Stimulated activated CD8-positive, alpha-beta memory T cell treated with anti-CD3 and anti-CD28 coated beads, Interleukin-15, amount 100 ng/mL, for 48 hours (primary cell): Measurements from ENCODE around the gene ZNF609.
A peak's percentile ranks its signal among the peaks of the same experiment; 100 is the strongest.

ENCODE experiments used
- DNase-seq, 2 donors: peaks; one replicate each; pipeline ENCODE4 v3.0.0-alpha.2; 2020; ENCODE audit warnings: low read depth in 2 of 2

The ZNF609 gene, protein sequence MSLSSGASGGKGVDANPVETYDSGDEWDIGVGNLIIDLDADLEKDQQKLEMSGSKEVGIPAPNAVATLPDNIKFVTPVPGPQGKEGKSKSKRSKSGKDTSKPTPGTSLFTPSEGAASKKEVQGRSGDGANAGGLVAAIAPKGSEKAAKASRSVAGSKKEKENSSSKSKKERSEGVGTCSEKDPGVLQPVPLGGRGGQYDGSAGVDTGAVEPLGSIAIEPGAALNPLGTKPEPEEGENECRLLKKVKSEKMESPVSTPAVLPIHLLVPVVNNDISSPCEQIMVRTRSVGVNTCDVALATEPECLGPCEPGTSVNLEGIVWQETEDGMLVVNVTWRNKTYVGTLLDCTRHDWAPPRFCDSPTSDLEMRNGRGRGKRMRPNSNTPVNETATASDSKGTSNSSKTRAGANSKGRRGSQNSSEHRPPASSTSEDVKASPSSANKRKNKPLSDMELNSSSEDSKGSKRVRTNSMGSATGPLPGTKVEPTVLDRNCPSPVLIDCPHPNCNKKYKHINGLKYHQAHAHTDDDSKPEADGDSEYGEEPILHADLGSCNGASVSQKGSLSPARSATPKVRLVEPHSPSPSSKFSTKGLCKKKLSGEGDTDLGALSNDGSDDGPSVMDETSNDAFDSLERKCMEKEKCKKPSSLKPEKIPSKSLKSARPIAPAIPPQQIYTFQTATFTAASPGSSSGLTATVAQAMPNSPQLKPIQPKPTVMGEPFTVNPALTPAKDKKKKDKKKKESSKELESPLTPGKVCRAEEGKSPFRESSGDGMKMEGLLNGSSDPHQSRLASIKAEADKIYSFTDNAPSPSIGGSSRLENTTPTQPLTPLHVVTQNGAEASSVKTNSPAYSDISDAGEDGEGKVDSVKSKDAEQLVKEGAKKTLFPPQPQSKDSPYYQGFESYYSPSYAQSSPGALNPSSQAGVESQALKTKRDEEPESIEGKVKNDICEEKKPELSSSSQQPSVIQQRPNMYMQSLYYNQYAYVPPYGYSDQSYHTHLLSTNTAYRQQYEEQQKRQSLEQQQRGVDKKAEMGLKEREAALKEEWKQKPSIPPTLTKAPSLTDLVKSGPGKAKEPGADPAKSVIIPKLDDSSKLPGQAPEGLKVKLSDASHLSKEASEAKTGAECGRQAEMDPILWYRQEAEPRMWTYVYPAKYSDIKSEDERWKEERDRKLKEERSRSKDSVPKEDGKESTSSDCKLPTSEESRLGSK (N-terminal part only)

DNA sequence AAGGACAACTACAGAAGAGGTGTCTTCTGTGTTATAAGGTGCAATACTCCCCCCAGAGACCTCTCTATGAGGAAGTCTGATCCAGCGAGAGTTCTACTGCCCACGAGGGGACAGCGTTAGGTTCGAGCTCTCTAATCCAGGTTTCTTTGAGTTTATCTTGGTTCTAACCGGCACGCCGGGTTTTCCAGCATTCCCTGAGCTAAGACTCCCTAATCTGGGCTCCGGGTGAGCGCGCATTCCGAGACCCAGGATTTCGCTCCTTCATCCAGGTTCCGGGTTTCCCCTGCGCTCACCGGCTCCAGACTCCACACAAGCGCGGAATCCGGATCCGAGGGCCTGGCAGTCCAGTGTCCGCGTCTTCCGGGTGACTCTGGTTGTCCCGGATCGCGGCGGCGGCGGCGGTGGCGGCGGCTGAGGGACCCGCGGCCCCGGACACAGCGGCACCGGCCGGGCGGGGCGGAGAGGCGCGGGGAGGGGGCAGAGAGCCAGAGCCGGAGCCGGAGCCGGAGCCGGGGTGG is at the start of gene ZNF609:
Gene ZNF609, plus strand, starts transcription at position 373 of the 518 bp plus-strand sequence. CDS start 38,842 bp downstream, outside the sequence.
- DNase-seq, result peak; percentile 81 to 83

DNA sequence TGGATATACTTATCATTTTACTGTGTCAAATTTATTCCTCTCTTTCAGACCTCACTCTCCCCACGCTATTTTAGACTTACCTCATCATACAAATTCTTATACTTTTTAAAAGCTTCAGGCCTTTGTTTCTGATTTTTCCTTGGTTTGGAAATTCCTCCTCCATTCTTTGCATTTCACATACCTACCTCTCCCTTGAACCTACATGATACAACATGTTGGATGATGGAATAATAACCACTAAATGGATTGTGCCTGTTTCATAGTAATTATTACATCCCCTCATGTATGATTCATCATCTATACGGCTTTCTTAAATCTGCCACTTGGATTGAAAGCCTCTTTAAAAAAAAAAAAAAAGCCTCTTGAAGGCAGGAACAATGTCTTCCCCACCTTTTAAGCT is 48.2 kb upstream of the ZNF609 start:
- DNase-seq, result no peak

DNA sequence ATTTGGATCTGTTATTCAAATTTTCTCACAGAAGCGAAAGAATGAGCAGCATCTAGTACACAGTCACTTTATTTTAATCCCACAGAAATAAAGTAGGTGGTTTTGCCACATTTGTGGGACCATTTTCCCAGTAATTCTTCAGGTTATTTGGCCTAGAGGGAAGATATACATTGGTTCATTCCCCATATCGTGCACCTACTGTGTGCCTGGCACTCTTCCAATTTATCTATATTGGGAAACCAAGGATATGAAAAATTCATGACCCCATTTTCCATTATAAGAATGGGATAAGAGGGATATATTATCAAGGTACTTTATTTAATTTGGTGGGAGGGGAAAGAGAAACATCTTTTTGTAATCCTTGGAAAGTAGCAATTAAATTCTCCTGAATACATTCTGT is 37.7 kb upstream of the ZNF609 start:
- DNase-seq, result no peak

DNA sequence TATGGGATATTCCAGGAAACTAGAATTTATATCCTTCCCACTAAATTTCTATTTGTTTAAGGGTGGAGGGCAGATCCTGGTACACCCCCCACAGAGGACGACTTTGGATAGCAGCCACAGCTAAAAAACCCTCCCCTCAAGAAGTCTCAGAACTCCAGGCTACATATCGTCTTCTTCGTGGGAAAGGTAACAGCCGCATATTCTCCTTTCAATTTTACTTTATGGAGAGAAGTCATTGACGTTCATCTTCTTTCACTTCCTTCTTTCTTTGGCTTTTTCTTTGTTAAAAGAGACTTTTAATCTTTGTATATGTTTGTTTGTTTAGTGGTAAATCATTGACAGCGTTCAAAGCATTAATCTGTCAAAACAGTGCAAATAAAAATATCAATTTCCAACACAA is 36.4 kb upstream of the ZNF609 start:
- no peak for DNase-seq

DNA sequence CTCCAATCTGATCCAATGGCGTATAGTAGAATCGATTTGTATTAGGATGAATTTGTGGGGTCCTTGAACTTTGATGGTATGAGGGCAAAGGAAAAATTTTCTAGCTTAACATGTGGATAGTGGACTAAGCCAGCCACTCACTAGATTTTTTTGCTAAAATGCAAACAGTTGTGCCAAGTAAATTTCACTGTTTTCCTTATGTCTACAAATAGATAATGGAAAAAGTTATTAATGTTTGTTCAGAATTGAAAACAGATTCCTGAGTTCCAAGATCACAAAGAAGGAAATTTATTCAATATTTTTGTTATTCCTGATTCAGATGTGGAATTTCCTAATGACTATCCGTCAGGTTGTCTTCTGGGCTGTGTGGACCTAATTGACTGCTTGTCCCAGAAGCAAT is 35.2 kb upstream of the ZNF609 start:
- no peak for DNase-seq

DNA sequence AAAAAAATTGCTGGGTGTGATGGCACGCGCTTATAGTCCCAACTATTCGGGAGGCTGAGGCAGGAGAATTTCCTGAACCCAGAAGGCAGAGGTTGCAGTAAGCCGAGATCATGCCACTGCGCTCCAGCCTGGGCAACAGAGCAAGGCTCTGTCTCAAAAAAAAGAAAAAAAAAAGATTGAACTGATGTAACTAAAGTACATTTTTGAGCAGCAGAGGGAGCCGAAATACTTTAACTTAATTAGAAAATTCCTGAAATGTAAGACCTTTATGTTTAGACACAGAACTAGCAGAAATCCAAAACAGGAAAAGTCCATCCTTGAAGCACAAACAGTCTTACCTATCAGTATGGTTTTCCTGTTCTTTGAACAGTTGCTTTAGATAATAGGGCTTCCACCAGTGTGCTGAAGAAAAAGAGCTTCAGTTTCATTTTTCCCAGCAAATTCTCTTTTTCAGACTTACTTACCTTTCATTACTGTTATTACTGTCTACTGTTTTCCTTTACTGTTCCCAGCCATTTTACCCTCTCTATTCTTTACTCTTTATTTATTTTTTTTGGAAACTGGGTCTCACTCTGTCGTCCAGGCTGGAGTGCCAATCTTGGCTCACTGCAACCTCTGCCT is 33.4 kb upstream of the ZNF609 start:
- DNase-seq, result no peak

DNA sequence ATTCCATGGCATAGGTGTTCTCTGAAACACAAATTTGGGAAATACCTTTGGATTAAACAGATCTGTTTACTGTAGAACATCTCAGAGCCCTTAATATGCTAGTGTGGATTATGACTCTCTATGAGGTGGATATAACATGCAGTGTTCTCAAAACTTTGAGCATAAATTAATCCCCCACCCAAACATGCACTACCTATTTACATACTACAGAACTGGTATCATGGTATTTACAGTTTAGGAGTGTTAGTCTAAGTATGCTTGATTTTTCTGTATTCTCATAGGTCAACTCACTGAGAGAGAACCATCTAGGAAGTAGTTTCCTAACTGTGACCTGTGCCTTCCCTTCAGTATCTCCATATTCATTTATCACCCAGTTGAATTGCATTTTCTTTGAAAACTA is 30.9 kb upstream of the ZNF609 start:
- DNase-seq, result no peak

DNA sequence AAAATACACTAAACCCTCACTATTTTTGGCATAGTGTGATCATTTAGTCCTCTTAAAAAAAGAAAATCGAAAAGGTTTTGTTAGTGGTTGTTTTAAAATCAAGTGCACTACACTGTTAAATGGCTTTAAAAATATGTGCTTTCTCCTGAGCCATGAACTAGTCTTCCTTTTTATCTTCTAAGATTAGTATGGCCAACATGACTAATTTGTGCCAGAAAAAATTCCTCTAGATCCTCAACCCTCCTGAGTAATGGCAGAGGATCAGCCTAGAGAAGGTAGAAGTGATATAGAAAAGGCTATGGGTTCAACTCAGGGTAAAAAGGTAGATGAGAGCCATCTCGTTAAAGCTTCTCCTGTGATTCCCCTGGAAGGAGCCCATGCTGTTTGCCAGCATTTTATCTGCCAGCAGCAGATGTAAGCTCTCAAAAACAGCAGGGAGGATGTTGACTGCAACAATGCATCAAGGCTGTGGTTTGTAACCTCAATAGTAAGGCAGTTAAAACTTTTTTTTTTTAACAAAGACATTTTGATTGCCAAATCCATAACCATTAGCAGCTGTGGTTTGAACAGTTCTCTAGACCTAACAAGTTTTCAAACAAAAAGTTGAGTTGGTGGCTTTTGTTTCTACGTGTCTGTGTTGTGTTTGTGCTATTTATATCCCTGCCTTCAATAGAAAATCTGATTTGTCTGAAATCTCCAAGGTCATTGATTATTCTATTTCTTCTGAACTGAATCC is 30.2 kb upstream of the ZNF609 start:
- peak in 1 of 2 donors; percentile 7 for DNase-seq

DNA sequence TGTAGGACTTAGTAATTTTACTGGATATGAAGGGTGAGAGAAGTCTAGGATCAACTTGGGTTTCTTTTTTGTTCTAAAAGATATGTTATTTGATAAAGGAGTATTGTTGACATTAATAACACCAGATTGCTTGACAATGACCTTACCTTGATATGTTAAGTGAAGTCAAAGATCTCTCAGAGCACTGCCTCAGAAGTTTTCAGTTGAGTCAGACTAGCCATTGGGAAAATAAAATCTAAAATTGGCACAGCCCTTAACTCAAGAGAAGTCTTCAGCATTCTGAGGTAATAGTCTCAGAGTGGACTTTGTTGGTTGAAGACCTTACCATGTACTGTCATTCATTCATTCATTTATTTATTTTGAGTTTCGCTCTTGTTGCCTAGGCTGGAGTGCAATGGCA is 22.4 kb upstream of the ZNF609 start:
- DNase-seq, result no peak

DNA sequence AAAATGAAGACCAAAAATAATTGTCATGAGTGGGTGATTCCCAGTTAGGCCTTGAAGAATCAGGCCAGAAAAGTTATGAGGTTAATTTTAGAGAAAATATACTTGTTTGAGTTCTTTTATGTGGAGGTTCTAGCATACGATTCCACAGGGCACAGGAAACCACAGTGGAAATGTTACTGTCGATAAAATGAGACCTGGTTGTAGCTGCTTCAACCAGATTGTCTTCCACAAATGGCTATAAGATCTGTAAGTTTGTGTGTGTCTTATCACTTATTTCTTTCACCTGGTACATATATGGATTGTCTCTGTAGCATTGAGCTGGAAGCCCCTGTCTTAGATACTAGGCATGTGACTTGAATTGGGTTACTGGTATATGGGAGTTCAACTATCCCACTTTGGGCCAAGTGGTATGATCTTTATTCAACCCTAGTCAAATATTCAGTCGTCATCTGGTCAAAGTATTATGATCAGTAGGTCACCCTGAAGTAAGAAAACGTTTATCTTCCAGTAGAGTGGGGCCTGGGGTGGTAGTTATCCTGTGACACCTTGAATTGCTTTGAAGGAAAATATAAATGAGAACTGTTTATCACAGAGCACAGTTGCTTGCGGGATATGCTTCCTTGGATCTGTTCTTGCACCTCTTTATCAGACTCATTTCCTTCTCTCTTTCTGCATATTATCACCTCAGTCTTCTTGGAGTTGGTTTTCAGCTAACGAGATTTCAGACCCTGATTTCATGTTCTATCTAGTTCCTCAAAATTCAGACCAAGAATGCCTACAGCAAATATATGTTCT is 21.5 kb upstream of the ZNF609 start:
- DNase-seq, result no peak

DNA sequence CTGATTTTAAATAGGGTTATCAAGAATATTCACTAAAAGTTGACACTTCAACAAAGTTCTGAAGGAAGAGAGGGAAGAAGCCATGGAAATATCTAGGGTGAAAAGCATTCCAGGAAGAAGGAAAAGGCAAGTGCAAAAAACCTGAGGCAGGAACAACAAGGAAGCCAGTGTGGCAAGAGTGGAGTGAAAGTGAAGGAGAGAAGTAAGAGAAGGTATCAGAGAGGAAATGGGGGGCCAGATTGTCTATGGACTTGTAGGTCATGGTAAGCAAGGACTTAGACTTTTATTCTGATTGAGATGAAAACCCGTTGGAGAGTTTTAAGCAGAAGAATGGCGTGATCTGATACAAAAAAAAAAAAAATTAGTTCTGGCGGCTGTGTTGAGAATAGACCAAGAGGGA is 18.5 kb upstream of the ZNF609 start:
- DNase-seq, result no peak

DNA sequence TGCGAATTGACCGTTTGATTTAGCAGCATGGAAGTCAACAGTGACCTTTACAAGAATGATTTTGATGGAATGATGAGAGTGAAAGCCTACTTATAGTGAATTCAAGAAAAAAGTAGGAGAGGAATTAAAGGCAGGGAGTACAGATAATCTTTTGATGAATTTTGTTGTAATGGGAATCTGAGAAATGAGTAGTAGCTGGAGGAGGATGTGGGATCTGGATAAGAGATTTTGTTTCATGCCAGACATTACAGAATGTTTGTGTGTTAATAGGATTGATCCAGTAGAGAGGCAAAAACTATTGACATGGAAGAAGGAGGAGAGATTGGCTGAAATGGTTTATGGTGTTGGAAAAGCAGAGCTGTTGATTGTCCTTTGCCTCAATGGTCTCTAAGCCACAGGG is 17.4 kb upstream of the ZNF609 start:
- DNase-seq, result no peak

DNA sequence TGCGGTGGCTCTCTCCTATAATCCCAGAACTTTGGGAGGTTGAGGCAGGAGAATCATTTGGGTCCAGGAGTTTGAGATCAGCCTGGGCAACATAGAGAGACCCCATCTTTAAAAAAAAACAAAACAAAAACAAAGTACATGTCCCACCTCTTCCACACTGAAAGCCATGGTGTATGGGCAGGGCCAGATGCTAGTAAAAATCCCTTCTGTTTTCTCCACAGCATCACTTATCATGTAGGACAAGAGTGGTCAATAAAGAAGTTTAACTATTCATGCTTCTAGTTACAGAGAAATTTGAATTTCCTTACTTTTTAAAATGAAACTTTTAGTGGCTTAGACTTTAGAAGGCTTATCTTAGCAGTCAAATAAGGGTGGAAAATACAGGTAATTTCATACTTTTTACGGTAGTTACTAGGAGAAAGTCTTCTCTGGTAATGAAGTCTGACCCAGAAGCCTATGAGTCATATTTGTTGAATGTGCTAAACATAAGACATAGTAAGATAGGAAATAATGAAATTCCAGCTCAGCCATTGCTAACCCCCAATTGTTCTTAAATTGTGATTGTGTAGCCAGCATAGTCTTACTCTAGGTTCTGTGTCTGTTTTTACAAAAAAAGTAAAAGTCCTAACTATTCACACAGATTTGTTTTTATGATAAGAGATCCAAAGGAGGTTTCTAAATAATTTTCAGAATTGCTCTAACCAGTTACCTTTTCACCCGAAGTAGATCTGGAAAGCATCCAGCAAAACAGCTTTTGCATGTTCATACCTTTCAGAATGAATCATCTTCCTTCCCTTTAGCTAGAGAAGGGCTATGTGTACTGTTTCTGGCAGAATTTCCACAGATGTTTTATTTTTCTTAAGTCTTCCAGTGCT is 16.4 kb upstream of the ZNF609 start:
- DNase-seq, result no peak

DNA sequence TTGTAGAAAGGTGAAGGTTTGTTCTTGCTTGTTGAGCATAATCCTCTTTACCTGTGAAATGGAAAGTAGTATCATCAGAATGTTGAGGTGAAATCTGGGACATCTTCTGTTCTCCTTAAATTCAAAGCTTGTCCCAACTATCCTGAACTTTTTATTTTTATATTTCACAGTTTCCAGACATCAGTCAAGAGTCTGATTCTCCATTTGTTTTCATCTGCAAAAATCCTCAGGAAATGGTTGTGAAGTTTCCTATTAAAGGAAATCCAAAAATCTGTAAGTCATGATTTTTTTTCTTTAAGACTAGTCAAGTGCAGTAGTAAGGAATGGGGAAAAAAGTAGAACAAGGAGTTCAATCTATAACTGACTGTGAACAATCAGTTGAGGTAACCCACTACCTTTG is 15.5 kb upstream of the ZNF609 start:
- no peak for DNase-seq

DNA sequence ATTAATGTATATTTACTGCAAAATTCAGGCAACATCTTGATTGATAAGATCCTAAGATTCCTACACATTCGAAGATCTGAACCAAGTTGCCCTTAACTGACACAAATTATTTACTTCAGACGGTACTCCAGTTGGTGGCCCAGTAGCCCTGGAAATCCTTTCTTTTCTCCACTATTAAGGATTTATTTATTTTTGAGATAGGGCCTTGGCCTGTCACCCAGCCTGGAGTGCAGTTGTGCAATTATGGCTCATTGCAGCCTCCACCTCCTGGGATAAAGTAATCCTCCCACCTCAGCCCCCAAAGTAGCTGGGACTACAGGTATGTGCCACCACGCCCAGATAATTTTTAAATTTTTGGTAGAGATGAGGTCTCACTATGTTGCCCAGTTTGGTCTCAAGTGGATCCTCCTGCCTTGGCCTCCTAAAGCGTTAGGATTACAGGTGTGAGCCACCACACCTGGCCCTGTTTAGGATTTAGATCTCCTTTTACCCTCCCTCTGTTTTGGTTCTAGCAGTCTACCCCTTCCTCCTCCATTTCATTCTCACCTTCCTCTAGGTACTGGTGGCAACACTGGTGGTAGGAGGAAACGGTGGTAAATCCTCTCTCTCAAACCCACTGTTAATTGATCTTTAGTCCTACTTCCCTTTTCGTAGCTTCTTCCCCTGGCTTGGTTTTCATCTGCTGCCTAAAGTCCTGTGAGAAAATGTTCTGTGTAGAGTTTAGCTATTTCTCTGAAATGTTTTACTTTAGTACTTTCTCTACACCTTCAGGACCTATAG is 12.7 kb upstream of the ZNF609 start:
- no peak for DNase-seq

DNA sequence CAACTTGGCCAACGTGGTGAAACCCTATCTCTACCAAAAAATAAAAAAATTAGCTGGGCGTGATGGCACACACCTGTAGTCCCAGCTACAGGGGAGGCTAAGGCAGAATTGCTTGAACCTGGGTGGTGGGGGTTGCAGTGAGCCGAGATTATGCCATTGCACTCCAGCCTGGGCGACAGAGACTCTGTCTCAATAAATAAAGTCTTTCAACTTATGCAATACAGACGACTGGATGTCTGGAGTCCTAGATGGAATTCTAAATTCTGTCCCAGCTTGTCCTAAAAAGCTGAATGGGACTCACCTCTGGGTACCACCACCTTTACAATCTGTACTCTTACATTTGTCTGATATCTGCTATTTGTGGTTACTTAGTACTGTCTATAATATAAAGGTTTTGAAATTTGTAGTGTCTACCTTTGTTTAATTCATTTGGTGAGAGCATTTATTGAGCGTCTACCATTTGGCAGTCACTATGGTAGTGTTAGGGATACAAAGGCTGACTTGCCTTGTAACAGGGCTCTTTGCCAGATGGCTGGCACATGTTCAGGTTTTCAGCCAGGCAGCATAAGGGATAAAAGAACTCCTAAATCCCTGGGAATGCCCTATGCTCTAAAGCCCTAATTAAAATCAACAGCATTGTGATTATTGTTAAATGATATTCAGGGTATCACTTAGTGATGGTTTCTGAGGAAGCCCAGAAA is 7.2 kb upstream of the ZNF609 start:
- no peak for DNase-seq

DNA sequence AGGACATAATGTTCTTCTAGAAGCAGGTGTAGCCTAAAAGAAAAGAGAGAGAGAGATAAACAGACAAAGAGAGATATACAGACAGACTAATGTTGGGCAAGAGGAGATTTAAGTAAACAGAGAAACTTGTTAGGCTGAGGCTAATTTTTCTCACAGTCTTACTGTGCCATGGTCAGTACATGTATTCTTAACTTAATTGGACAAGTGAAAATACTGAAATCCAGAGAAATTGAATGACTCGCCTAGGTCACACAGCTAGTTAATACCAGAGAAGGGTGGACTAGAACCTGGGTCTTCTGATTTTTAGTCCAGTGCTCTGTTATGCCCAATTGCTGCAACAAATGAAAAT is 6.7 kb upstream of the ZNF609 start:
- no peak for DNase-seq

DNA sequence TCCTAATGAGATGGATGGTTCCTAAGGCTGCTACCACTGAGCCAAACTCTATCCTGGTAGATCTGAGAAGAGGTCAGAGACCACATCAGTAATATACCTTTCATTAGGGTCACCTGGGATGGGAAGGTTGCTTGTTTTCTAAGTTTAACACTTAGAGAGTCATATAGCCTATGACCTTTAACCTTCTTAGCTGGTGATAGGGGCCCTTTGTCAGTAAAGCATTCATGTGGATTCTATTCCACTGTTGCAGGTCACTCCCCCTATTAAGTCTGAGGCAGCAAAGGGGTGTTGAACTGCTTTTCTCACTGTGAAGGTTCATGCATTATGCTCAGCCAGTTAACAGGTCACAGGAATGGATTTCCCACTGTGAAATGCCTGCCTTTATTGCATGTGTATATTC is 6.1 kb upstream of the ZNF609 start:
- DNase-seq, result no peak
